Measurements from ENCODE around the gene PML.

The PML gene

DNA sequence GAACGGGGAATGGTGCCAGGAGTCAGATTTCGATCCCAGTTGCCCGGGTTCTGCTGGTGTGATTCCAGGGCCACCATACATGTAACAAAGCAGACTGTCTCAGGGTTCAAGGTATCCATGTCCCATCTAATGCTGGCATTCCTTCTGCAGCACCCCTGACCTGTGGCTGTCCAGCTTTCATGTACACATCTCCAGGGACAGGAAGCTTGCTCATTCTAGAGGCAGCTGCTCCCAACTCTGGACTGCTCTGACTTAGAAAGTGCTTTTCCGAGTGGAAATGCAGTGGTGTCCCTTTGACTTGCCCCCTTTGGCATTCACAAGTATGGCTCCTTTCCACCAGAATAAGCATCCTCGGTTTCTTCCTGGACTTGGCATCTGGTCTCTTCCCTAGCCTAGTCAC is 30.9 kb downstream of the PML start:
- Histone ChIP-seq H3K9ac (no peak overlapping the region), H3K79me2 (ENCODE audit: insufficient read depth, low read depth) (no peaks in the 10 kb centered on the region), H4K20me1 (ENCODE audit: insufficient read depth) (no peaks in the 10 kb centered on the region), H3K4me3 (IDR thresholded peaks at IDR 0.05; ENCODE audit: insufficient read depth, low read depth, low read length) (no peak overlapping the region), H3K27ac (no peak overlapping the region), H3K27me3 (ENCODE audit: insufficient read depth, low read depth) (no peaks in the 10 kb centered on the region), H3K4me2 (no peak overlapping the region), H3K36me3 (ENCODE audit: insufficient read depth) (no peaks in the 10 kb centered on the region), H3K4me1 (ENCODE audit: low read depth, poor library complexity, severe bottlenecking) (no peaks in the 10 kb centered on the region), H2AFZ (ENCODE audit: low read depth) (no peak overlapping the region)
- TF ChIP-seq, protein P1, sequence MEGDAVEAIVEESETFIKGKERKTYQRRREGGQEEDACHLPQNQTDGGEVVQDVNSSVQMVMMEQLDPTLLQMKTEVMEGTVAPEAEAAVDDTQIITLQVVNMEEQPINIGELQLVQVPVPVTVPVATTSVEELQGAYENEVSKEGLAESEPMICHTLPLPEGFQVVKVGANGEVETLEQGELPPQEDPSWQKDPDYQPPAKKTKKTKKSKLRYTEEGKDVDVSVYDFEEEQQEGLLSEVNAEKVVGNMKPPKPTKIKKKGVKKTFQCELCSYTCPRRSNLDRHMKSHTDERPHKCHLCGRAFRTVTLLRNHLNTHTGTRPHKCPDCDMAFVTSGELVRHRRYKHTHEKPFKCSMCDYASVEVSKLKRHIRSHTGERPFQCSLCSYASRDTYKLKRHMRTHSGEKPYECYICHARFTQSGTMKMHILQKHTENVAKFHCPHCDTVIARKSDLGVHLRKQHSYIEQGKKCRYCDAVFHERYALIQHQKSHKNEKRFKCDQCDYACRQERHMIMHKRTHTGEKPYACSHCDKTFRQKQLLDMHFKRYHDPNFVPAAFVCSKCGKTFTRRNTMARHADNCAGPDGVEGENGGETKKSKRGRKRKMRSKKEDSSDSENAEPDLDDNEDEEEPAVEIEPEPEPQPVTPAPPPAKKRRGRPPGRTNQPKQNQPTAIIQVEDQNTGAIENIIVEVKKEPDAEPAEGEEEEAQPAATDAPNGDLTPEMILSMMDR (conservative IDR thresholded peaks at IDR 0.05; ENCODE audit: low read depth, low read length), result no peak

DNA sequence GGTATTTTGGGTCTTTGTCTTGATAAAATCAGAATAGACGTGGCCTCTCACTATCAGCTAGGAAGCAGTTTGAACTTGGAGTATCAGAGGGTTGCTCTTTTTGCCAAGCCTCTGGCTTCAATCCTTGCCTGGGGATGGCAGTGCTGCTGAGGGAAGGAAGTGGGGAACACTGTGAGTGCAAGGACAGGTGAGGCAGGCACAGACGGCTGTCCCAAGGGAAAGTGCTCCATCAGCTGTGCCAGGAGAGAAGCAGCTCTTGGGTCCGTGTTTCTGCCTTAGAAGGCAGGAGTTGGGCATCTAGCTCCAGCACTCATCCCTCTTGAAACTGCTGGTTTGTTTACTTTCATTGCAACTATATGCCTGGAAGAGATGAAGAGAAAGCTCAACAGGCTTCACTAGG is 33.2 kb downstream of the PML start:
- Histone ChIP-seq H3K4me3 (IDR thresholded peaks at IDR 0.05; ENCODE audit: insufficient read depth, low read depth, low read length) (no peak overlapping the region), H4K20me1 (ENCODE audit: insufficient read depth) (no peaks in the 10 kb centered on the region), H3K4me1 (ENCODE audit: low read depth, poor library complexity, severe bottlenecking) (no peaks in the 10 kb centered on the region), H3K27ac (no peak overlapping the region), H3K27me3 (ENCODE audit: insufficient read depth, low read depth) (no peaks in the 10 kb centered on the region), H2AFZ (ENCODE audit: low read depth) (no peak overlapping the region), H3K79me2 (ENCODE audit: insufficient read depth, low read depth) (no peaks in the 10 kb centered on the region), H3K36me3 (ENCODE audit: insufficient read depth) (no peaks in the 10 kb centered on the region), H3K9ac (no peak overlapping the region), H3K4me2 (no peak overlapping the region)
- TF ChIP-seq, protein P1 (conservative IDR thresholded peaks at IDR 0.05; ENCODE audit: low read depth, low read length), result no peak

DNA sequence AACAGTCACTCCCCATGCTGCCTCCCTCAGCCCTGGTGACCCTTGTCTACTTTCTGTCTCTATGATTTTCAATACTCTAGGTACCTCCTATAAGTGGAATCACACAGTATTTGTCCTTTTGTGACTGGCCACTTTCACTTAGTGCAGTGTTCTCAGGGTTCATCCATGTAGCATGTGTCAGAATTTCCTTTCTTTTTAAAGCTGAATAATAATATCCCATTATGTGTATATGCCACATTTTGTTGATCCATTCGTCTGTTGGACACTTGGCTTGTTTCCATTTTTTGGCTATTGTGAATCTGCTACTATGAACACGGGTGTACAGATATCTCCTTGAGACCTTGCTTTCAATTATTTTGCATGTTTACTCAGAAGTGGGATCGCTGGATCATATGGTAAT is 34.1 kb downstream of the PML start:
- no peaks in the 10 kb centered on the region for H3K27me3 ChIP-seq (ENCODE audit: insufficient read depth, low read depth)
- no peaks in the 10 kb centered on the region for H3K79me2 ChIP-seq (ENCODE audit: insufficient read depth, low read depth)
- H3K4me3 ChIP-seq (IDR thresholded peaks at IDR 0.05; ENCODE audit: insufficient read depth, low read depth, low read length), result no peak overlapping the region
- H3K4me1 ChIP-seq (ENCODE audit: low read depth, poor library complexity, severe bottlenecking), result no peaks in the 10 kb centered on the region
- no peak overlapping the region for H3K4me2 ChIP-seq
- H4K20me1 ChIP-seq (ENCODE audit: insufficient read depth), result no peaks in the 10 kb centered on the region
- no peak overlapping the region for H2AFZ ChIP-seq (ENCODE audit: low read depth)
- no peaks in the 10 kb centered on the region for H3K36me3 ChIP-seq (ENCODE audit: insufficient read depth)
- H3K9ac ChIP-seq, result no peak overlapping the region
- H3K27ac ChIP-seq, result no peak overlapping the region
- TF ChIP-seq, protein P1 (conservative IDR thresholded peaks at IDR 0.05; ENCODE audit: low read depth, low read length), result no peak

DNA sequence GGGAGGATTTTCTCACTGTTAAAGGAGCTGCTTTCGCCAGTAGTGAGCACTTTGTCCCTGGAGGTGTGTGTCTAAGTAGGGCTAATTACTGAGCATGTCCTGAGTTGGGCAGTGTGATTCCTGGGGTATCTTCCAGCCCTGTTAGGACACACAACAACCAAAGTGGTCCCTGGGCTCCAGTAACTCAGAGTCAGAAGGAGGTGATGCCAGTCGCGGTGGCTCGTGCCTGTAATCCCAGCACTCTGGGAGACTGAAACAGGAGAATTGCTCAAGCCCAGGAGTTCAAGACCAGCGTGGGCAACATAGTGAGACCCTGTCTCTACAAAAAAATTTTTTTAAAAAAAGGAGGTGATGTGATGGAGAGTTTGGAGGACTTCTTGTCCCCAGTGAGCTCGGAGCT is 37.5 kb downstream of the PML start:
- Histone ChIP-seq H3K79me2 (ENCODE audit: insufficient read depth, low read depth) (no peaks in the 10 kb centered on the region), H3K4me1 (ENCODE audit: low read depth, poor library complexity, severe bottlenecking) (no peaks in the 10 kb centered on the region), H3K4me2 (no peak overlapping the region), H3K36me3 (ENCODE audit: insufficient read depth) (no peaks in the 10 kb centered on the region), H4K20me1 (ENCODE audit: insufficient read depth) (no peaks in the 10 kb centered on the region), H2AFZ (ENCODE audit: low read depth) (no peak overlapping the region), H3K27me3 (ENCODE audit: insufficient read depth, low read depth) (no peaks in the 10 kb centered on the region), H3K4me3 (IDR thresholded peaks at IDR 0.05; ENCODE audit: insufficient read depth, low read depth, low read length) (no peak overlapping the region), H3K27ac (no peak overlapping the region), H3K9ac (no peak overlapping the region)
- TF ChIP-seq, protein P1 (conservative IDR thresholded peaks at IDR 0.05; ENCODE audit: low read depth, low read length), result no peak

Data from KMS-11 (cell line).